K562 (cell line): ENCODE data around the gene NFATC2. TPM values are rescaled to one million over a fixed set of nuclear protein-coding genes. Genes with fewer than 3 reads are reported as not detected.

ENCODE experiments used
- ARID1B ChIP-seq: fragments of 450-650 bp; IDR thresholded peaks from 2 replicates; pipeline ENCODE4 v1.6.1; 2016; ENCODE audit warnings: antibody characterized with exemption, mild to moderate bottlenecking, inconsistent platforms
- ARNT ChIP-seq, 2 experiments: fragments of 450-650 bp; IDR thresholded peaks; 2 replicates each; pipeline ENCODE4 v1.6.1; 2016; ENCODE audit warnings: mild to moderate bottlenecking in 1 of 2
- ETV5 ChIP-seq: sonication (generic); formaldehyde crosslinking; IDR thresholded peaks from 2 replicates; pipeline ENCODE4 v1.4.0; 2020; ENCODE audit warnings: low read depth, mild to moderate bottlenecking, missing genetic modification reagents
- PATZ1 ChIP-seq: fragments of 250-450 bp; sonication (Bioruptor Pico); IDR thresholded peaks from 2 replicates; pipeline ENCODE4 v1.5.0; 2020; ENCODE audit warnings: mild to moderate bottlenecking, borderline replicate concordance
- TAF15 ChIP-seq: fragments of 200-400 bp; formaldehyde crosslinking; IDR thresholded peaks from 2 replicates; pipeline ENCODE4 v1.6.1; 2017; ENCODE audit warnings: mild to moderate bottlenecking, low read depth, low read length, moderate library complexity
- TCF7L2 ChIP-seq: fragments of 150-350 bp; IDR thresholded peaks from 2 replicates; pipeline ENCODE4 v1.6.1; 2016; ENCODE audit warnings: low read depth, mild to moderate bottlenecking, low read length, moderate library complexity
- ZNF143 ChIP-seq: sonication (generic); formaldehyde crosslinking; IDR thresholded peaks from 2 replicates; pipeline ENCODE4 v1.9.0; 2022; ENCODE audit warnings: mild to moderate bottlenecking, missing genetic modification reagents
- ZNF318 ChIP-seq, 2 experiments: fragments of 450-650 bp; IDR thresholded peaks; 2 replicates each; pipeline ENCODE4 v1.6.1; 2016; ENCODE audit warnings: mild to moderate bottlenecking in 2 of 2, borderline replicate concordance in 1 of 2, low read depth in 1 of 2, moderate library complexity in 1 of 2
- polyA plus RNA-seq, 8 experiments: library from polyadenylated mRNA; depleted of rRNA in 4 of 8; stranded (reverse) in 5 of 8; unstranded in 3 of 8; fragments of >200 nt; fragmentation: Nextera tagmentation in 2 of 8; fragmentation: Illumina TruSeq in 1 of 8; extraction: Ambion mirVana in 2 of 8; extraction: Trizol in 1 of 8; gene quantifications; 2 replicates each; pipeline versions ENCODE4 v1.2.1 to v1.2.3, GENCODE V29; 2011 to 2014; ENCODE audit warnings: inconsistent platforms in 1 of 8, missing spikeins in 1 of 8
- total RNA-seq, 7 experiments: library from RNA; depleted of rRNA in 6 of 7; stranded (reverse); fragments of >200 nt in 6 of 7; fragmentation: Illumina TruSeq in 2 of 7; extraction: Trizol in 2 of 7; gene quantifications; 2 replicates each; pipeline versions ENCODE4 v1.2.1 to v1.2.3, GENCODE V29; 2011 to 2021; ENCODE audit warnings: low replicate concordance in 1 of 7

NFATC2 gene
- total and polyA plus RNA-seq, 9 of the 15 experiments (the other 6 are each of a cell fraction or from before 2014, with no cell fraction given), result 1.9 to 11.2 (median 3.0) TPM

- no peak for TF ChIP-seq ZNF318 (IDR thresholded peaks at IDR 0.05; ENCODE audit: borderline replicate concordance in 1 of 2, low read depth in 1 of 2)
- TF ChIP-seq ETV5 (CRISPR knock-in tag), result no peak
- TF ChIP-seq ZNF143, result no peak
- no peak for TF ChIP-seq TCF7L2
- no peak for TF ChIP-seq TAF15
- TF ChIP-seq ARID1B, result no peak
- no peak for TF ChIP-seq PATZ1 (CRISPR knock-in tag)
- TF ChIP-seq ARNT (IDR thresholded peaks at IDR 0.05), result no peak
- TF ChIP-seq, all 486 proteins: peak for 0
Measured at GRCh38 chr20:51563174-51563485, 20.6 kb upstream of the NFATC2 start (continued).
